Stromal cell of bone marrow (primary cell): ENCODE measurements around the gene GNAO1.
A peak's percentile ranks its signal among the peaks of the same experiment; 100 is the strongest.

ENCODE experiments used
- DNase-seq: peaks from one replicate; pipeline ENCODE4 v3.0.0-alpha.2; 2012; ENCODE audit warnings: low read depth

The GNAO1 gene

DNA sequence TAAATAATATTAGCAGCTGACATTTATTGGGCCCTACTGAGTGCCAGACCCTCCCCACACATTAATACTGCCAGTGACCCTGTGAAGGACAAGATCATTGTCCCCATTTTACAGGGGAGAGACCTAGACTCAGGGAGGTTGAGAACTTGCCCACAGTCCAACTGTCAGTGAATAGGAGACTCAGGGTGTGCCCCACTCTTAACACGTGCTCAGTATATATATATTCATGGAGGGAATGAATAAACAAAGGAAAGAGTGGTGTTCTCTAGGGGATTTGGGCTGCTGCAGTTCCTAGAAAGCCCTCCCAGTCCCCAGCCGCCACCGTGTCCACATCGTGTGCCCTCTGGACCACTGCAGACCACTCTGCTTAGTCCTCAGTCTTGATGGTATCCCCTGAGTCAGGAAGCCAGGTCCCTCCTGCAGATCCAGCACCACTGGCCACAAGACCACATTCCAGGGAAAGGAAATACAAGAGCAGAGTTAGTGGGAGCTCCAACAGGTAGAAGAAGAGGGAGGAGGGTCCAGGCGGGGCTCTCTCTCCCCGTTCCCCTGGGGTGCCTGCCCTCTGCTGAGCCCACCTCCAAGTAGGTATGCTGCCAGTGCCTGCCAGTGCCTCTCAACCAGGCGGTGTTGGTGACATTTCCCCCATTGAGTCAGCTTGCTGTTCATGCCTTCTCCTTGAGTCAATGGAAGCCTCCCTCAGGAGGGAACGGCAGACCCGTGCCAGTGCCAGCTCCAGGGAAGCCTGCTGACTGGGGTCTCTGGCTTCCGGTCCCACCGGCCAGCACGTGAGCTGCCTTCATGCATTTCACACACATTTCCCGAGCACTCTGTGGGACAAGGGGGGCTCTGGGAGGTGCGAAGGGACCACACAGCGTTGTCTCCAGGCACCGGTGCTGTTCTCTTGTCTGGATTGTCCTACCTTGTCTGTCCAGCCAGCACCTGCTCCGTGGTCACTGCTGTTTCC, 75.6 kb downstream of the GNAO1 start:
- DNase-seq, result no peak

GRCh38 chr16:56267888-56268287, 76.6 kb downstream of the GNAO1 start:
- no peak for DNase-seq

DNA sequence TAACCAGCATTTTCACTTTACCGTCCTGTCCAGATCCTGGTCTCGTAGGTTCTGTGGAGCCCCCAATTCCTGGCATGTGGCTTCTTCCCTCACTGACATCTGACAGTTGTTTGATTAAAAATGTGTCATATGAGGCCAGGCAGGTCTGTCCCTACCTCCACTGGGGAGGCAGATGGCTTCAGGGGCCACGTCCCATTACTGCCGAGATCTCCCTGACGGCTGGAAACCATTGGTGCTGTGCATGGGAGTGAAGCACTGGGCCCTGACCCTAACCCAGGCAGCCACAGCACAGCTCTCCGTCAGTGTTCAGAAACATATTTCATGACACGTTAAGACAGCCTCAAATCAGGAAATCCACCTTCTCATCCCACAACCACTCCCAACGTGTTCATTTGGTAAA, 77.5 kb downstream of the GNAO1 start:
- no peak for DNase-seq

- no peak for DNase-seq
These were observed 78.0 kb downstream of the GNAO1 start for GRCh38 chr16:56269281-56269680.

DNA sequence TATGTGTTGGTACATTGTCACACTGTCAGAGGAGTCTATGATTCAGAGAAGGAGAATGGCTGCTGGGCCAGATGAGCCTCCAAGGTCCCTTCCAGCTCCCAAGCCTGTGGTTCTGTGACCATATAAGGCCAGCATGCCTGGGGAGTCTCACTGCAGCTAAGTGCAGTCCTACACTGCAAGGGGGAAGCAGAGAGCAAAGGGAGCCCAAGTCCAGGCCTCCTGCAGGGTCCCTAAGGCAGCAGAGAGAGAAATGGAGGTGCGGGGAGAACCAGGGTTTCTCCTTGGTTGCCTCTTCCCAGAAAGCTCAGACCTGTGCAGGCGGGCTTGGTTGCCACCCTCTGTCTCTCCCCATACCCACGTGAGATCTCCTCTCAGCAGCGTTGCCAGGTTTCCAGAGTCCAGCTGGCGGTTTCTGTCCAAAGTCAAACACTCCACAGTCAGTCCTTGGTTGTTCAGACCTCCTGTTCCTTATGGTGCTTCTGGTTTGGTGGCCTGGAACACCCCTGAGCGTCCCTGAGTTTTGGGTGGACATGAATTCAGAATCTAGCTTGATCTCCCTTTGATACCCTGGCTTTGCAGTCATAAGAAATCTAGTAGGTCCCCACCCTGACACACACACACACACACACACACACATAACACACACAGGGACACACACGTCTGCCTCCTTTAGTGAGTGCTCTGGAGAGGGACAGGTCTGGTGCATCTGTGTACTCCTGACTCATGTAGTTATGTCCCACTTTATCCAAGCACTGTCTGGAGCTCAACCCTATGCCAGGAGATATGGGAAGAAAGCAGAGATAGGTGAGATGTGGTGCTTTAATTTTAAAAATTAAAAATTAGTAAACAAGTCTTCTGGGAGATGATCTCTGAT, 78.8 kb downstream of the GNAO1 start:
- peak; percentile 48 for DNase-seq

GRCh38 chr16:56270828-56271227, 79.5 kb downstream of the GNAO1 start:
- no peak for DNase-seq

- no peak for DNase-seq
These were observed 81.2 kb downstream of the GNAO1 start for GRCh38 chr16:56272583-56272894.

DNA sequence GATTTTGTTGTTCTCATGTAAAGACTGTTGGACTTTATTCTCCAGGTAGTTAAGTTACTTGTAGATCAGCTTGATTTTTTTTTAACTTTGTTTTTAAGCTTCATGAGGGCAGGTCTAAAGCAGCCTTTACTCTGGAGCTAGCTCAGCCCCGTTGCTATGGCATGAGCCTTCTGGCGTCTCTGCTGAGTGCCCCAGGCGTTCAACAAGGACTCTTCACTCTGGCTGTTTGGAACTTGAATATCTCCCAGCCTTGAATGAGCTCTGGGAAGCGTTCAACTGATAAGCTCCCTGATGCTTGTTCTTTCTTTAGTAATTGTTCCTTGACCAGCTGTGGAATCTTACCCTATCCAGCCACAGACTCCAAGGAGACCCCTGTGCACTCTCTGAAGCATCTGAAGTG, 82.3 kb downstream of the GNAO1 start:
- DNase-seq, result no peak

DNA sequence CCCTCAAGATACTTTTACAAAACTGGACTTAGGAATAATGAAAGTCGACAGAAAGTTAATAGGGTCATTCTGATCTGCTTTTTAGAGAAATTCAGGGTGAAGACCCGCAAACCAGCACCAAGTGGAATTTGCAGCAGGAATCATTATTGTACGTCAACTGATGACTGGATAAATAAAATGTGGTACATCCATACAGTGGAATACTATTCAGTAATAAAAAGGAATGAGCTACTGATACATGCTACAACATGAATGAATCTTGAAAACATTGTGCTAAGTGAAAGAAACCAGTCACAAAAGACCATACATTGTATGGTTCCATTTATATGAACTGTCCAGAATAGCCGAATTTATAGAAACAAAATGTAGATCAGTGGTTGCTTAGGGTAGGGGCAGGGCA, 83.1 kb downstream of the GNAO1 start:
- DNase-seq, result no peak

DNA sequence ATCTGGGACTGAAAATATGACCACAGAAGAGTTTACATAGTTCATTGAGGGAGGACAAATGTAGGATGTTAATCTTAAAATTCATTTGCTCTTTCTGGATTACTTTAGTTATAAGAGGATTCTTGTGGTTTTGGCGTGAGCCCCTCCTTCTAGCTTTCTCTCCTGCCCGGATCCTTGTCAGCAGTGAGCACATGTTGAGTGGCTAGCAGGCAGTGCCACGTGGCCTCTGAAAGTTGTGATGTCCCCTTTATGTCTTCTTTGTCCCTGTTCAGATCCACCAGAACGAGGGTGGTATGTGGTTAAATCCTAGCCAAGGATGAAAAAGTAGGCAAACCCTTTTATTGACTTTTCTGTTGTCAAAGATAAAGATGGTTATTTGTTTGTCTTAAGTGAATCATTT, 83.8 kb downstream of the GNAO1 start:
- no peak for DNase-seq

- DNase-seq, result no peak
These were observed 84.5 kb downstream of the GNAO1 start for GRCh38 chr16:56275801-56276200.

- DNase-seq, result no peak
These were observed 85.8 kb downstream of the GNAO1 start for GRCh38 chr16:56277075-56277474.

GRCh38 chr16:56278196-56278855, 87.0 kb downstream of the GNAO1 start:
- no peak for DNase-seq

GRCh38 chr16:56279132-56279531, 87.8 kb downstream of the GNAO1 start:
- no peak for DNase-seq

DNA sequence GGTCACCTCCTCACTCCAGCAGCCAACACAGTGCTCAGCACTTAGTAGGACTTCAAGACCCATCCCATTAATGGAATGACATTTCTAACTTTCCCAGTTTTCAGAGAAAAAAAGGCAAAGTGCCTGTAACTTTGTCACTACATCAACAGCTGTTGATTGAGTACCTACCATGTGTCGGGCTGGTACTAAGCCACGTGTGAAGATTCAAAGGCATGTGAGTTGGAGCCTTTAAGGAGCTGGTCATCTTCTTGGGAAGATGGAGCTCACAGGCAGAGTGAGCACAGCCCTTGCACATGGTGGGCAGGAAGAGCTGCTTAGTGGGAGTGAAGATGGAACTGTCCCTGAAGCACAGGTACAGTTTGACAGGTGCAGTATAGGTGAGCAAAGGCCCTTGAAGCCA, 88.6 kb downstream of the GNAO1 start:
- no peak for DNase-seq

DNA sequence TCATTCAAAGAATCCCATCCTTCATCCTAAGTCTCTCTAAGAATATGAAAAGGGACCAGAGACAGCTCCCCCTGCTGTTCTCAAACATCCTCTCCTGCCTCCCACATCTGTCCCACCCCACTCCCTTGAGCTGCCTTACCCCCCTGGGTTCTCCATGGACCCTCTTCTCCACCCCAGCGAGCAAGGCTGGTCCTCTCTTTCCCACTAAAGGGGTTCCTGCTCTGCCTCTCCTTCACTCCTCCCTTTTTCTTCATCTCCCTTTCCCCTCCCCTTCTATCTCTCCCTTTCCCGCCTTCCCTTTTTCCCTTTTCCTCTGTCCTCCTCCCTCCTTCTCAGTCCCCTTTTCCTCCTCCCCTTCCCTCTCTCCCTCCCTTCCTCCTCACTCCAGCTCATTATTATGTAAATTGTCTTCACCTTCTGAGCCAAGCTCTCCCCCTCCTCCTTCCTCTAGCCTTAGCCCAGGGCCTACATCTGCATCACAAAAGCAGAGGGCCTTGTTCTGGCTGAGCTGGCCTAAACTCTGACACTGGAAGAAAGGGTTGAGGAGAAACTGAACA, 90.0 kb downstream of the GNAO1 start:
- DNase-seq, result no peak

- no peak for DNase-seq
These were observed 91.2 kb downstream of the GNAO1 start for GRCh38 chr16:56282451-56282850.

DNA sequence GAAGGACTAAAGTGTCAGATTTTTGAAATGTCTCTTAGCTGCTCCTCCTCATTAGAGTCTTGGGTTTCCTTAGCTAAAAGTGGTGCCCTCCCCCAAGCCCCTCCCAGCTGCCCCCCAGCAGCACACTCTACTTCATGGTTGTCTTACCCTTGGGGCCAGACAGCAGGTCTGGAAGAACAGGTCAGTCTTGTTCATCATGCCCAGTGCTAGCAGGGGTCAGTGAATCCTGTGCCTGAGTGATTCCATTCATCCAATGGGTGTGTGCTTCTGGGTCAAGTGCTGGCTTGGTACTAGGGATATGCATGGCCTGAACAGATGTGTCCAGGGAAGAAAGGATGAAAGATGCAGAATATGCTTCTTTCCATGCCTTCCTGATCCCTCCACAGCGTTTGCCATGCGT, 93.2 kb downstream of the GNAO1 start:
- DNase-seq, result no peak

DNA sequence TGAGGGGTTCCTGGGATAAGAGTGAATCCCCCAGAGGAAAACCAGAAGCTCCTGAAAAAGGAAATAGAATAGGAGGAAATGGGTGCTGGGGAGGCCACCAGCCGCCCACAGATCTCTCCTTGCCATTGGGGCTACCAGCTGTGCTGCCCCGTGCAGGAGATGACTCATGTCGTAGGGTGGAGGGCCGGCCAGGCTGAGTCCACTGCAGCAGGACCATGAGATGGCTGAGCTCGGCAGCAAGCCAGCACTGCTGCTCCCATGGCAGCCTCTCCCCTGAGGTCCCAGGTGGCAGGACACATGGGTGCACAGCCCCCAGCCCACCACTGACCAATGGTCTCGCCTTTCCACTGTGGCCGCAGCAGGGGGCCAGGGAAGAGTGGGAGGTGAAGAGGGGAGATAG, 95.5 kb downstream of the GNAO1 start:
- no peak for DNase-seq

DNA sequence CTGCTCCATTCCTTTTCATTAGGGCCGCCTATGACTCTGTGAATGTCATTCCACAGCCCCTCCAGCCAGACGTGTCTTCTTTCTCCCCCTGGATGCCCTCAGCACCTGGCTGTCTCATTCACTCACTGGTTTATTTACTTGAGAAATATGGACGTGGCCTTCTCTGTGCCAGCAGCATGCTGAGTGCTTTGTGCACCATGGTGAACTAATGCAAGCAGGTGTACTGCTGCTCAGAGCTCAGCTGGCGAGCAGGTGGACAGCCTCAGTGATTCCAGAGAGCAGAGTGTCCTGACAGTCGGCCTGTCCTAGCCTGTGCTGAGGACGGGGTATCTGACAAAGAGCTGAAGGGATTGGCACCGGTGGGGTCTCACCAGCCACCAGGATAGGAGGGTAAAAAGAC, 96.7 kb downstream of the GNAO1 start:
- DNase-seq, result no peak

DNA sequence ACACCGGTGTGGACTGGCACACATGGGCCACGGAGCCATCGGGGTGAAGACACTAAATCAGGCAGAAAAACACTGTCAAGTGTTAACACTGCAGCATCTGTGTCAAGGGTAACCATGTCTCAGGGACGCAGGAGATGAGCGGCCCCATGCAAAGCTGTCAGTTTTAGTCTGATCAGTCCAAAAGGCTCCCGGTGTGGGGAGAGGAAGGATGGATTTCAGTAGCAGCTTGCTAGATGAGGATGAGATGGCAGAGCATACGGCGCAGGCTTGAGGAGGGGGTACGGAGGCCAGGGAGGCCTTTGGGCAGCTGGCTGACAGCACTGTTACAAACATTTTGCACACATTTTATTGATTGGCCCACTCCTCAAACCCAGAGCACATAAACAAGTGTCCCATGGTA, 98.1 kb downstream of the GNAO1 start:
- no peak for DNase-seq

GRCh38 chr16:56289862-56290261, 98.6 kb downstream of the GNAO1 start:
- DNase-seq, result no peak
